RWPE2 (cell line): Measurements from ENCODE around the gene PPM1N.
"Not testable (repeated sequence)": the region's sequence is repeated elsewhere in the genome, so short reads cannot be mapped to it uniquely, and the experiment has no call there.

Experiments used
- ATAC-seq: fragments of 200-7000 bp; cut with Tn5 transposase; 3 replicates; pipeline ENCODE4 v1.9.1; 2021; ENCODE audit warnings: low read depth
- DNase-seq: peaks from one replicate; pipeline ENCODE4 v3.0.0-alpha.2; 2020; ENCODE audit warnings: low spot score
- H3K27ac ChIP-seq: fragments of 450-650 bp; 2 replicates; pipeline ENCODE4 v1.5.1; 2017; ENCODE audit warnings: mild to moderate bottlenecking; ENCODE audit not compliant: poor library complexity, severe bottlenecking
- H3K27me3 ChIP-seq: fragments of 250-450 bp; sonication (Bioruptor Pico); 2 replicates; pipeline ENCODE4 v1.5.1; 2021; ENCODE audit warnings: mild to moderate bottlenecking, moderate library complexity; ENCODE audit not compliant: insufficient read depth, poor library complexity, severe bottlenecking
- H3K36me3 ChIP-seq: fragments of 250-450 bp; sonication (Bioruptor Pico); 2 replicates; pipeline ENCODE4 v1.5.1; 2020; ENCODE audit warnings: low read depth, mild to moderate bottlenecking, moderate library complexity
- H3K4me1 ChIP-seq: fragments of 250-450 bp; sonication (Bioruptor Pico); 2 replicates; pipeline ENCODE4 v1.5.1; 2021; ENCODE audit warnings: mild to moderate bottlenecking, moderate library complexity; ENCODE audit not compliant: insufficient read depth, poor library complexity, severe bottlenecking
- H3K4me3 ChIP-seq: fragments of 250-450 bp; sonication (Bioruptor Pico); 2 replicates; pipeline ENCODE4 v1.5.1; 2021; ENCODE audit warnings: mild to moderate bottlenecking, moderate library complexity; ENCODE audit not compliant: severe bottlenecking
- H3K9me3 ChIP-seq: fragments of 250-450 bp; sonication (Bioruptor Pico); 2 replicates; pipeline ENCODE4 v1.5.1; 2021; ENCODE audit warnings: mild to moderate bottlenecking, moderate library complexity; ENCODE audit not compliant: severe bottlenecking
- CTCF ChIP-seq: fragments of 450-650 bp; IDR thresholded peaks from one replicate; pipeline ENCODE4 v1.5.1; 2017; ENCODE audit warnings: mild to moderate bottlenecking, moderate library complexity; ENCODE audit not compliant: poor library complexity, severe bottlenecking

PPM1N gene

GRCh38 chr19:45509692-45510015 is 11.4 kb downstream of the PPM1N start:
- Histone ChIP-seq H3K9me3 (no peaks in the 10 kb centered on the region), H3K4me1 (peaks cover 18% of the 10 kb centered on the region), H3K36me3 (peaks cover 46% of the 10 kb centered on the region), H3K27ac (peak overlapping the region; percentile 86), H3K4me3 (peak overlapping the region; percentile 83), H3K27me3 (no peaks in the 10 kb centered on the region)
- TF ChIP-seq CTCF: no peak
- DNase-seq (no peak), ATAC-seq (no peak)

- H3K27me3 ChIP-seq, DNase-seq, H3K4me3 ChIP-seq, H3K9me3 ChIP-seq, ATAC-seq: not testable (repeated sequence)
- H3K4me1 ChIP-seq: peaks cover 22% of the 10 kb centered on the region
- peaks cover 53% of the 10 kb centered on the region for H3K36me3 ChIP-seq
- H3K27ac ChIP-seq: peak overlapping the region; percentile 86
Measured at GRCh38 chr19:45510352-45510751, 12.1 kb downstream of the PPM1N start.

- TF ChIP-seq CTCF: no peak
- Histone ChIP-seq H3K36me3 (peaks cover 60% of the 10 kb centered on the region), H3K27ac (no peak overlapping the region), H3K4me3 (no peak overlapping the region), H3K9me3 (no peaks in the 10 kb centered on the region), H3K27me3 (no peaks in the 10 kb centered on the region), H3K4me1 (peaks cover 17% of the 10 kb centered on the region)
- ATAC-seq: no peak
- no peak for DNase-seq
Measured at GRCh38 chr19:45511074-45511473, 12.8 kb downstream of the PPM1N start.

GRCh38 chr19:45512881-45513483 is 14.7 kb downstream of the PPM1N start:
- TF ChIP-seq CTCF: no peak
- DNase-seq: no peak
- no peak for ATAC-seq
- peak overlapping the region; percentile 45 for H3K27ac ChIP-seq
- H3K27me3 ChIP-seq: no peaks in the 10 kb centered on the region
- no peaks in the 10 kb centered on the region for H3K9me3 ChIP-seq
- H3K4me3 ChIP-seq: no peak overlapping the region
- peaks cover 17% of the 10 kb centered on the region for H3K4me1 ChIP-seq
- H3K36me3 ChIP-seq: peaks cover 68% of the 10 kb centered on the region

- DNase-seq (no peak), ATAC-seq (peak; percentile 72)
- Histone ChIP-seq H3K4me1 (peaks cover 17% of the 10 kb centered on the region), H3K4me3 (no peak overlapping the region), H3K9me3 (no peaks in the 10 kb centered on the region), H3K27me3 (no peaks in the 10 kb centered on the region), H3K36me3 (peaks cover 78% of the 10 kb centered on the region), H3K27ac (peak overlapping the region; percentile 45)
- no peak for TF ChIP-seq CTCF
Measured at GRCh38 chr19:45514376-45515051, 16.3 kb downstream of the PPM1N start.
